ENCODE results near the gene CIT.

The CIT gene

DNA sequence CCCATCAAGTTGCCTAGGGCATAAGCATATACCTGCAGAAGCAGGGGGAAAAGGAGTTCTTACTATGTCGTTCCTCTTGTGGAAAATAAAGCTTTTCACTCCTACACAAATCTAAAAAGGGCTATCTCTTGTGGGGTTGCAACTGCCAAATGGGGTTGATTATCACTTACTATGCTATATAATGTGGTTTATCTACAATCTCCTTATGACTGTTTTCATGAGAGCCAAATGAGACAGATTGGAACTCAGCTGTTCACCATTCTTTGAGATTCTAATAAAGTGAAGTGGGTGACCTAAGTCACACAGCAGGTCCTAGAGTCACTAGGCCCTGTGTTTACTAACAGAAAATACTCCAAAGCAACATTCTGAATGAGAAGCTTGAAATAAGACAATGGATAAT lies 47.7 kb downstream of the CIT start:
- no peaks in the 10 kb centered on the region for H3K4me1 ChIP-seq (ENCODE audit: control insufficient read depth, insufficient read depth, low read length)
- H3K4me3 ChIP-seq (ENCODE audit: low read depth, low read length): no peak overlapping the region
- H3K36me3 ChIP-seq (ENCODE audit: control insufficient read depth in 2 of 2, insufficient read depth in 1 of 2, low read length in 2 of 2): peaks cover 35 to 68% of the 10 kb centered on the region in 2 experiments
- no peak overlapping the region for H3K27ac ChIP-seq (ENCODE audit: extremely low read depth, low read depth, low read length)
- ChIA-PET CTCF (interaction anchor here (1.1 to 1.2 kb wide), 2 partner anchors 29 to 49 kb away, joined by 3 to 4 read pairs; no protein-coding TSS in a partner anchor), POLR2A (interaction anchor here (0.5 kb wide), 1 partner anchor 1562 kb away, joined by 6 read pairs; no protein-coding TSS in a partner anchor)
- no peaks in the 10 kb centered on the region for H3K9me3 ChIP-seq (ENCODE audit: control insufficient read depth, insufficient read depth, low read depth, low read length)
- TF ChIP-seq ZNF473 (tag by site-specific recombination; IDR thresholded peaks at IDR 0.05) (no peak), ZNF621 (tag by site-specific recombination; IDR thresholded peaks at IDR 0.05) (no peak), PATZ1 (tag by site-specific recombination; IDR thresholded peaks at IDR 0.05) (no peak), ZSCAN16 (tag by site-specific recombination; IDR thresholded peaks at IDR 0.05) (no peak), ZNF558 (tag by site-specific recombination; IDR thresholded peaks at IDR 0.05) (no peak), WT1 (tag by site-specific recombination; IDR thresholded peaks at IDR 0.05) (no peak), ZNF600 (tag by site-specific recombination; IDR thresholded peaks at IDR 0.05) (no peak), ZNF341 (tag by site-specific recombination; IDR thresholded peaks at IDR 0.05; ENCODE audit: low read depth) (no peak), KLF7 (tag by site-specific recombination; IDR thresholded peaks at IDR 0.05; ENCODE audit: borderline replicate concordance) (no peak)
- TF ChIP-seq, protein P1, sequence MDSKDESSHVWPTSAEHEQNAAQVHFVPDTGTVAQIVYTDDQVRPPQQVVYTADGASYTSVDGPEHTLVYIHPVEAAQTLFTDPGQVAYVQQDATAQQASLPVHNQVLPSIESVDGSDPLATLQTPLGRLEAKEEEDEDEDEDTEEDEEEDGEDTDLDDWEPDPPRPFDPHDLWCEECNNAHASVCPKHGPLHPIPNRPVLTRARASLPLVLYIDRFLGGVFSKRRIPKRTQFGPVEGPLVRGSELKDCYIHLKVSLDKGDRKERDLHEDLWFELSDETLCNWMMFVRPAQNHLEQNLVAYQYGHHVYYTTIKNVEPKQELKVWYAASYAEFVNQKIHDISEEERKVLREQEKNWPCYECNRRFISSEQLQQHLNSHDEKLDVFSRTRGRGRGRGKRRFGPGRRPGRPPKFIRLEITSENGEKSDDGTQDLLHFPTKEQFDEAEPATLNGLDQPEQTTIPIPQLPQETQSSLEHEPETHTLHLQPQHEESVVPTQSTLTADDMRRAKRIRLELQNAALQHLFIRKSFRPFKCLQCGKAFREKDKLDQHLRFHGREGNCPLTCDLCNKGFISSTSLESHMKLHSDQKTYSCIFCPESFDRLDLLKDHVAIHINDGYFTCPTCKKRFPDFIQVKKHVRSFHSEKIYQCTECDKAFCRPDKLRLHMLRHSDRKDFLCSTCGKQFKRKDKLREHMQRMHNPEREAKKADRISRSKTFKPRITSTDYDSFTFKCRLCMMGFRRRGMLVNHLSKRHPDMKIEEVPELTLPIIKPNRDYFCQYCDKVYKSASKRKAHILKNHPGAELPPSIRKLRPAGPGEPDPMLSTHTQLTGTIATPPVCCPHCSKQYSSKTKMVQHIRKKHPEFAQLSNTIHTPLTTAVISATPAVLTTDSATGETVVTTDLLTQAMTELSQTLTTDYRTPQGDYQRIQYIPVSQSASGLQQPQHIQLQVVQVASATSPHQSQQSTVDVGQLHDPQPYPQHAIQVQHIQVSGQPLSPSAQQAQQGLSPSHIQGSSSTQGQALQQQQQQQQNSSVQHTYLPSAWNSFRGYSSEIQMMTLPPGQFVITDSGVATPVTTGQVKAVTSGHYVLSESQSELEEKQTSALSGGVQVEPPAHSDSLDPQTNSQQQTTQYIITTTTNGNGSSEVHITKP (tag by site-specific recombination; IDR thresholded peaks at IDR 0.05): no peak

DNA sequence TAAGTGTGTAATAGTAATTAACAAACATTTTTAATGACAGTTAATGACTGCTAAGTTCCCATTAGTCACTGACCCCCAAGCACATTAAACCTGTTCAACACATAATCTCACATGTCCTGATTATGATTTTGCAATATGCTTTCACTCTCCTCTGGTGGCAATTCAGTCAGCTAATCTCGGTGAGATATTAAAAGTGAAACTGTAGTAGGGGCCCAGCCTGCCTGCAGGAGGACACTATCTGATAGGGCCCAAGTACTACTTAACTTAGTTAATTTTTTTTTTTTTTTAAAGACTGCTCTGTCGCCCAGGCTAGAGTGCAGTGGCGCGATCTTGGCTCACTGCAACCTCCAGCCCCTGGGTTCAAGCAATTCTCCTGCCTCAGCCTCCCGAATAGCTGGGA lies 48.8 kb downstream of the CIT start:
- peaks cover 31 to 59% of the 10 kb centered on the region in 2 experiments; a peak in 2 of 3 replicates for H3K36me3 ChIP-seq (ENCODE audit: control insufficient read depth in 2 of 2, insufficient read depth in 1 of 2, low read length in 2 of 2)
- no peaks in the 10 kb centered on the region for H3K4me1 ChIP-seq (ENCODE audit: control insufficient read depth, insufficient read depth, low read length)
- no peaks in the 10 kb centered on the region for H3K9me3 ChIP-seq (ENCODE audit: control insufficient read depth, insufficient read depth, low read depth, low read length)
- H3K27ac ChIP-seq (ENCODE audit: extremely low read depth, low read depth, low read length): no peak overlapping the region
- H3K4me3 ChIP-seq (ENCODE audit: low read depth, low read length): no peak overlapping the region
- POLR2A ChIA-PET: no interaction called here
- no peak for TF ChIP-seq ZBTB7A (tag by site-specific recombination; IDR thresholded peaks at IDR 0.05; ENCODE audit: low read depth)
- no peak for TF ChIP-seq ZNF670 (tag by site-specific recombination; IDR thresholded peaks at IDR 0.05; ENCODE audit: low read depth)
- no peak for TF ChIP-seq ZBTB8A (tag by site-specific recombination; IDR thresholded peaks at IDR 0.05)
- no peak for TF ChIP-seq TCF7L2 (IDR thresholded peaks at IDR 0.05; ENCODE audit: borderline replicate concordance, low read depth, low read length)
- CTCF ChIA-PET: interaction anchor here (1.1 to 1.2 kb wide), 2 partner anchors 28 to 59 kb away, joined by 3 read pairs; no protein-coding TSS in a partner anchor

GRCh38 chr12:119827760-119828159 lies 49.4 kb downstream of the CIT start:
- no peak overlapping the region for H3K4me3 ChIP-seq (ENCODE audit: low read depth, low read length)
- CTCF ChIA-PET: interaction anchor here (1.1 kb wide), 1 partner anchor 59 kb away, joined by 3 read pairs; no protein-coding TSS in a partner anchor
- POLR2A ChIA-PET: no interaction called here
- H3K27ac ChIP-seq (ENCODE audit: extremely low read depth, low read depth, low read length): no peak overlapping the region
- H3K9me3 ChIP-seq (ENCODE audit: control insufficient read depth, insufficient read depth, low read depth, low read length): no peaks in the 10 kb centered on the region
- H3K4me1 ChIP-seq (ENCODE audit: control insufficient read depth, insufficient read depth, low read length): no peaks in the 10 kb centered on the region
- peaks cover 27 to 58% of the 10 kb centered on the region in 2 experiments; a peak in 2 of 3 replicates for H3K36me3 ChIP-seq (ENCODE audit: control insufficient read depth in 2 of 2, insufficient read depth in 1 of 2, low read length in 2 of 2)
- TF ChIP-seq ZNF350 (tag by site-specific recombination; IDR thresholded peaks at IDR 0.05) (no peak), ZNF239 (tag by site-specific recombination; IDR thresholded peaks at IDR 0.05) (no peak), ZNF274 (IDR thresholded peaks at IDR 0.05; ENCODE audit: low read length) (no peak), ZNF274 (tag by site-specific recombination; IDR thresholded peaks at IDR 0.05; ENCODE audit: borderline replicate concordance) (no peak), ZNF362 (tag by site-specific recombination; IDR thresholded peaks at IDR 0.05) (no peak), ZNF701 (tag by site-specific recombination; IDR thresholded peaks at IDR 0.05) (no peak), ZNF133 (tag by site-specific recombination; IDR thresholded peaks at IDR 0.05) (no peak), HOXA7 (CRISPR knock-in tag; IDR thresholded peaks at IDR 0.05; ENCODE audit: borderline replicate concordance) (no peak), ZNF513 (tag by site-specific recombination; IDR thresholded peaks at IDR 0.05) (no peak), ZBTB20 (tag by site-specific recombination; IDR thresholded peaks at IDR 0.05) (no peak)
- TF ChIP-seq, protein P2, sequence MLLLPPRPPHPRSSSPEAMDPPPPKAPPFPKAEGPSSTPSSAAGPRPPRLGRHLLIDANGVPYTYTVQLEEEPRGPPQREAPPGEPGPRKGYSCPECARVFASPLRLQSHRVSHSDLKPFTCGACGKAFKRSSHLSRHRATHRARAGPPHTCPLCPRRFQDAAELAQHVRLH (tag by site-specific recombination; IDR thresholded peaks at IDR 0.05): no peak
